ENCODE results near the gene ENDOV. TPM values are rescaled to one million over a fixed set of nuclear protein-coding genes. Genes with fewer than 3 reads are reported as not detected.

Gene ENDOV
- total RNA-seq, 2 experiments from 2014 or later = 10.1 to 12.0 TPM

DNA sequence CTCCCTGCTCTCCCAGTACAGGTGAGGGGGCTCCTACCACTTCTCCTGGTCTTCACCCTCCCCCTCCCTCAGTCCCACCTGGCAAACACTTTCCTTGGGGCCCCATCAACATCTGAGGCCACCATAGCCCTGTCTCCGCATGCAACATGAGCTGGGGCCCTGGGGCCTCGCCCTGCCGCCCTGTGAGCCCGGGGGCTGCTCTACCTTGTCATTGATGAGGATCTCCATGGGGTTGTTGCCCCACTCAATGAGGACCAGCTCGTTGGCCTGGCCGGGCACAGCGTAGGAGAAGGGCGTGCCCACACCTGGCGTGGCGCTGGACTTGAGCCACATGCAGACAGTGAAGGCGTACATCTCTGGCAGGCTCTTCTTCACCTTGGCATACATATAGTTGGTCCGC, 58.0 kb downstream of the ENDOV start:
- TF ChIP-seq, protein P1, sequence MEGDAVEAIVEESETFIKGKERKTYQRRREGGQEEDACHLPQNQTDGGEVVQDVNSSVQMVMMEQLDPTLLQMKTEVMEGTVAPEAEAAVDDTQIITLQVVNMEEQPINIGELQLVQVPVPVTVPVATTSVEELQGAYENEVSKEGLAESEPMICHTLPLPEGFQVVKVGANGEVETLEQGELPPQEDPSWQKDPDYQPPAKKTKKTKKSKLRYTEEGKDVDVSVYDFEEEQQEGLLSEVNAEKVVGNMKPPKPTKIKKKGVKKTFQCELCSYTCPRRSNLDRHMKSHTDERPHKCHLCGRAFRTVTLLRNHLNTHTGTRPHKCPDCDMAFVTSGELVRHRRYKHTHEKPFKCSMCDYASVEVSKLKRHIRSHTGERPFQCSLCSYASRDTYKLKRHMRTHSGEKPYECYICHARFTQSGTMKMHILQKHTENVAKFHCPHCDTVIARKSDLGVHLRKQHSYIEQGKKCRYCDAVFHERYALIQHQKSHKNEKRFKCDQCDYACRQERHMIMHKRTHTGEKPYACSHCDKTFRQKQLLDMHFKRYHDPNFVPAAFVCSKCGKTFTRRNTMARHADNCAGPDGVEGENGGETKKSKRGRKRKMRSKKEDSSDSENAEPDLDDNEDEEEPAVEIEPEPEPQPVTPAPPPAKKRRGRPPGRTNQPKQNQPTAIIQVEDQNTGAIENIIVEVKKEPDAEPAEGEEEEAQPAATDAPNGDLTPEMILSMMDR (IDR thresholded peaks at IDR 0.05) = no peak
- Mint-ChIP-seq H3K27ac (no peak overlapping the region), H3K9me3 (no peaks in the 10 kb centered on the region), H3K36me3 (ENCODE audit: low read depth) (no peaks in the 10 kb centered on the region), H3K4me3 (no peak overlapping the region), H3K27me3 (peaks cover 60% of the 10 kb centered on the region), H3K4me1 (ENCODE audit: low read depth) (peaks cover 15% of the 10 kb centered on the region)
- ATAC-seq (ENCODE audit: poor library complexity) (no peak), DNase-seq (no peak)
- H3K27me3 ChIP-seq (ENCODE audit: control insufficient read depth in 1 of 2, insufficient read depth in 2 of 2, low read length in 2 of 2) = peaks cover 51 to 69% of the 10 kb centered on the region in 2 experiments
- peaks cover 0 to 27% of the 10 kb centered on the region in 2 experiments for H3K9me3 ChIP-seq (ENCODE audit: control insufficient read depth in 1 of 2, insufficient read depth in 1 of 2, low read length in 2 of 2)
- CTCF ChIA-PET = no interaction called here
- intact Hi-C loops (cut with DNase I, micrococcal nuclease) = no loop called here
- POLR2A ChIA-PET = interaction anchor here (0.9 kb wide), 1 partner anchor 18 kb away, joined by 4 read pairs; no protein-coding TSS in a partner anchor
- no peaks in the 10 kb centered on the region for H3K36me3 ChIP-seq (ENCODE audit: insufficient read depth, low read length)
- H3K4me1 ChIP-seq (ENCODE audit: insufficient read depth, low read length) = peaks cover 34% of the 10 kb centered on the region
- H3K4me3 ChIP-seq (ENCODE audit: low read length) = no peak overlapping the region
- no peak overlapping the region for H3K27ac ChIP-seq (ENCODE audit: low read depth in 1 of 2, low read length in 2 of 2)

DNA sequence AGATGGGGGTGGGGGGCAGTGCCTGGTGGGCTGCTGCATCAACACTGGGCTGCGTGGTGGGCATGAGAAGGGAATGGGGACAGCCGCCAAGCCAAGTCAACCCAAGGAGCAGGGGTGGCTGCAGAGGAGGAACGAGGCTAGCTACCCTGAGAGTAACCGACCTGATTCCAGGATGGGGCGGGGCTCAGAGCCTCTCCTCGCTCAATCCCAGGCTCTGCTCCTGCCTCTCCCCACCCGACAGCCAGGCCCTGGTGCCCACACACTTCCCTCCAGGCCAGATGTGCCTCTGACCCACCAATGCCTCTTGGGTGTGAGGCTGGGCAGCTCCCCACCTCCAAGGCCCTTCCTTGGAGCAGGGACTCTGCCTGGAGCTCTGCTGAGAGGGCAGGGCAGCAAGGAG, 58.7 kb downstream of the ENDOV start:
- CTCF ChIA-PET = no interaction called here
- no peak for DNase-seq
- ATAC-seq (ENCODE audit: poor library complexity) = no peak
- Mint-ChIP-seq H3K4me1 (ENCODE audit: low read depth) (peaks cover 15% of the 10 kb centered on the region), H3K4me3 (no peak overlapping the region), H3K9me3 (no peaks in the 10 kb centered on the region), H3K36me3 (ENCODE audit: low read depth) (no peaks in the 10 kb centered on the region), H3K27ac (no peak overlapping the region), H3K27me3 (peaks cover 54% of the 10 kb centered on the region)
- H3K4me1 ChIP-seq (ENCODE audit: insufficient read depth, low read length) = peaks cover 40% of the 10 kb centered on the region
- H3K36me3 ChIP-seq (ENCODE audit: insufficient read depth, low read length) = no peaks in the 10 kb centered on the region
- no peak overlapping the region for H3K4me3 ChIP-seq (ENCODE audit: low read length)
- intact Hi-C loops (cut with DNase I, micrococcal nuclease) = loop anchor here in 1 of 2 experiments (2.0 kb wide), 1 partner anchor 421 kb away; no protein-coding TSS in a partner anchor
- peaks cover 46 to 69% of the 10 kb centered on the region in 2 experiments for H3K27me3 ChIP-seq (ENCODE audit: control insufficient read depth in 1 of 2, insufficient read depth in 2 of 2, low read length in 2 of 2)
- no peak overlapping the region for H3K27ac ChIP-seq (ENCODE audit: low read depth in 1 of 2, low read length in 2 of 2)
- peaks cover 0 to 23% of the 10 kb centered on the region in 2 experiments for H3K9me3 ChIP-seq (ENCODE audit: control insufficient read depth in 1 of 2, insufficient read depth in 1 of 2, low read length in 2 of 2)
- TF ChIP-seq, protein P1 (IDR thresholded peaks at IDR 0.05) = no peak
- POLR2A ChIA-PET = interaction anchor here (0.9 kb wide), 1 partner anchor 19 kb away, joined by 4 read pairs; no protein-coding TSS in a partner anchor

DNA sequence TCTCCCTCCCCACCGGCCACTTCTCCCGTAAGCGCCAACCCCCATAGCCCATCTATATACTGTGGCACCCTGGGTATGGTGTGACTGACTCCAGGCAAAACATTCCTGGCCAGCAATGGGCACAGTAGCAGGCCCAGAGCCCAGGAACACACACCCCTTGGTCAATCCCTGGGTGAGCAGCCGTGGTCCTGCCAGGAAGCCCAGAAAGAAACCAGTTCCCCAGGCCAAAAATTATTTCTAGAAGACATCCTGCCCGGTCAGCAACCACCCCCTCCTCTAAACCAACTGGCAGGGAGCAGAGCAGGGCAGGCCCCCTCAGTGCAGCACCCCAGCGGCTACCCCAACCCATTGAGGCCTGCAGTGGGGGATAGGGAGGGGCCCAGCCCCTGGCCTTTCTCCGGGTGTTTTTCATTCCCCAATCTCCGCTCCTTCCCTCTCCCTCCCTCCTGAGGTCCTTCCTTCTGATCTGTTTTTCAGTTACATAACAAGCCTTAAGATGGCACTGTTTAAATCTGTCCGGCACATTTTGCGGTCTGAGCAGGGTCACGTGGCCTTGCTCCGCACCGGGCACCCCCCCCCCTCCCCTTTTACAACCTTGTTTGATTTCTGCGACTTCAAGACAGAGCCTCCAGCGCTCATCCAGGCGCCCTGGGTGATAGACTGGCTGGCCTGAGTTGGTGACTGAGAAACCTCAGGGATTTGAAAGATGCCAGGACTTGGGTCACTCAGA, 59.4 kb downstream of the ENDOV start:
- Histone ChIP-seq H3K27ac (ENCODE audit: low read depth in 1 of 2, low read length in 2 of 2) (no peak overlapping the region), H3K4me1 (ENCODE audit: insufficient read depth, low read length) (peaks cover 44% of the 10 kb centered on the region), H3K9me3 (ENCODE audit: control insufficient read depth in 1 of 2, insufficient read depth in 1 of 2, low read length in 2 of 2) (peaks cover 0 to 25% of the 10 kb centered on the region in 2 experiments), H3K36me3 (ENCODE audit: insufficient read depth, low read length) (no peaks in the 10 kb centered on the region), H3K27me3 (ENCODE audit: control insufficient read depth in 1 of 2, insufficient read depth in 2 of 2, low read length in 2 of 2) (peaks cover 51 to 69% of the 10 kb centered on the region in 2 experiments), H3K4me3 (ENCODE audit: low read length) (no peak overlapping the region)
- H3K36me3 Mint-ChIP-seq (ENCODE audit: low read depth) = no peaks in the 10 kb centered on the region
- peak overlapping the region; percentile 86 for H3K4me3 Mint-ChIP-seq
- H3K4me1 Mint-ChIP-seq (ENCODE audit: low read depth) = peaks cover 15% of the 10 kb centered on the region
- intact Hi-C loops (cut with DNase I, micrococcal nuclease) = loop anchor here in 1 of 2 experiments (2.0 kb wide), 1 partner anchor 420 kb away; no protein-coding TSS in a partner anchor
- DNase-seq (peak in 5 of 14 experiments; percentile 9 to 68 (median 50)), ATAC-seq (ENCODE audit: poor library complexity) (peak; percentile 31)
- ChIA-PET CTCF (no interaction called here), POLR2A (interaction anchor here (2.2 kb wide), 1 partner anchor 20 kb away, joined by 15 read pairs; no protein-coding TSS in a partner anchor)
- H3K27ac Mint-ChIP-seq = no peak overlapping the region
- no peaks in the 10 kb centered on the region for H3K9me3 Mint-ChIP-seq
- peaks cover 54% of the 10 kb centered on the region for H3K27me3 Mint-ChIP-seq
- TF ChIP-seq, protein P1 (IDR thresholded peaks at IDR 0.05) = peak; percentile 16

All from CD4-positive, alpha-beta T cell (primary cell).